Skeletal muscle tissue (tissue), 4 donors: ENCODE data around the gene CELF4. TPM values are rescaled to one million over a fixed set of nuclear protein-coding genes. Genes with fewer than 3 reads are reported as not detected.

Experiments used
- H3K27ac ChIP-seq: one replicate; pipeline ENCODE4 v1.7.0; 2013; ENCODE audit warnings: mild to moderate bottlenecking, low read depth, low read length, inconsistent platforms
- H3K27me3 ChIP-seq, 3 donors: one replicate each; pipeline ENCODE4 v1.7.0; 2013; ENCODE audit warnings: low read length in 3 of 3; ENCODE audit not compliant: control insufficient read depth in 3 of 3, insufficient read depth in 3 of 3
- H3K36me3 ChIP-seq, 3 donors: one replicate each; pipeline ENCODE4 v1.7.0; 2013; ENCODE audit warnings: low read length in 3 of 3; ENCODE audit not compliant: control insufficient read depth in 3 of 3, insufficient read depth in 3 of 3
- H3K4me1 ChIP-seq, 3 donors: one replicate each; pipeline ENCODE4 v1.7.0; 2013; ENCODE audit warnings: low read length in 3 of 3, mild to moderate bottlenecking in 3 of 3; ENCODE audit not compliant: control insufficient read depth in 3 of 3, insufficient read depth in 3 of 3
- H3K4me3 ChIP-seq, 3 donors: one replicate each; pipeline ENCODE4 v1.7.0; 2013; ENCODE audit warnings: low read length in 3 of 3
- H3K9ac ChIP-seq, 3 donors: one replicate each; pipeline ENCODE4 v1.7.0; 2013; ENCODE audit warnings: low read length in 3 of 3, mild to moderate bottlenecking in 3 of 3, moderate library complexity in 2 of 3, low read depth in 1 of 3
- H3K9me3 ChIP-seq, 3 donors: one replicate each; pipeline ENCODE4 v1.7.0; 2013; ENCODE audit warnings: low read length in 3 of 3; ENCODE audit not compliant: control insufficient read depth in 3 of 3
- total RNA-seq: library from RNA; depleted of rRNA; stranded (reverse); fragments of >200 nt; gene quantifications from one replicate; pipeline ENCODE4 v1.2.3, GENCODE V29; 2014
- donor health status: Osteomylitis.

Gene CELF4
- total RNA-seq, 1 donor from 2014 or later: not detected

- Histone ChIP-seq H3K4me3 (no peak overlapping the region), H3K27ac (no peak overlapping the region), H3K36me3 (no peaks in the 10 kb centered on the region), H3K27me3 (peaks cover 0 to 7% (median 2%) of the 10 kb centered on the region in 3 donors), H3K9ac (no peak overlapping the region), H3K4me1 (peaks cover 0 to 4% (median 0%) of the 10 kb centered on the region in 3 donors), H3K9me3 (no peaks in the 10 kb centered on the region)
These were observed 146.3 kb downstream of the CELF4 start for GRCh38 chr18:37419315-37419714.

- H3K27me3 ChIP-seq: no peaks in the 10 kb centered on the region
- H3K4me1 ChIP-seq: no peaks in the 10 kb centered on the region
- no peak overlapping the region for H3K9ac ChIP-seq
- no peaks in the 10 kb centered on the region for H3K36me3 ChIP-seq
- no peak overlapping the region for H3K27ac ChIP-seq
- peaks cover 0 to 2% (median 0%) of the 10 kb centered on the region in 3 donors for H3K9me3 ChIP-seq
- H3K4me3 ChIP-seq: no peak overlapping the region
These were observed 150.8 kb downstream of the CELF4 start for GRCh38 chr18:37414816-37415215.

- H3K36me3 ChIP-seq: no peaks in the 10 kb centered on the region
- no peak overlapping the region for H3K27ac ChIP-seq
- H3K4me1 ChIP-seq: no peaks in the 10 kb centered on the region
- no peak overlapping the region for H3K9ac ChIP-seq
- no peak overlapping the region for H3K4me3 ChIP-seq
- H3K27me3 ChIP-seq: no peaks in the 10 kb centered on the region
- H3K9me3 ChIP-seq: peaks cover 0 to 2% (median 0%) of the 10 kb centered on the region in 3 donors
These were observed 152.8 kb downstream of the CELF4 start for GRCh38 chr18:37412829-37413228.

- Histone ChIP-seq H3K4me1 (no peaks in the 10 kb centered on the region), H3K9me3 (peaks cover 0 to 2% (median 0%) of the 10 kb centered on the region in 3 donors), H3K27me3 (no peaks in the 10 kb centered on the region), H3K27ac (no peak overlapping the region), H3K4me3 (no peak overlapping the region), H3K36me3 (no peaks in the 10 kb centered on the region), H3K9ac (no peak overlapping the region)
These were observed 153.3 kb downstream of the CELF4 start for GRCh38 chr18:37412333-37412732.

- no peak overlapping the region for H3K9ac ChIP-seq
- H3K27ac ChIP-seq: no peak overlapping the region
- no peaks in the 10 kb centered on the region for H3K36me3 ChIP-seq
- peaks cover 0 to 2% (median 0%) of the 10 kb centered on the region in 3 donors for H3K9me3 ChIP-seq
- H3K4me3 ChIP-seq: no peak overlapping the region
- no peaks in the 10 kb centered on the region for H3K27me3 ChIP-seq
- H3K4me1 ChIP-seq: no peaks in the 10 kb centered on the region
These were observed 155.7 kb downstream of the CELF4 start for GRCh38 chr18:37409878-37410277.

- Histone ChIP-seq H3K4me3 (no peak overlapping the region), H3K9ac (no peak overlapping the region)
These were observed 156.8 kb downstream of the CELF4 start for GRCh38 chr18:37408676-37409265.

GRCh38 chr18:37407571-37407970 lies 158.0 kb downstream of the CELF4 start:
- Histone ChIP-seq H3K9me3 (peaks cover 0 to 2% (median 0%) of the 10 kb centered on the region in 3 donors), H3K4me3 (no peak overlapping the region), H3K9ac (no peak overlapping the region), H3K27ac (no peak overlapping the region), H3K36me3 (no peaks in the 10 kb centered on the region), H3K4me1 (peaks cover 6 to 13% (median 13%) of the 10 kb centered on the region in 3 donors), H3K27me3 (no peaks in the 10 kb centered on the region)

More at GRCh38 chr18:37408676-37409265, 156.8 kb downstream of the CELF4 start:
- Histone ChIP-seq H3K36me3 (no peaks in the 10 kb centered on the region), H3K4me1 (peaks cover 0 to under 1% (median under 1%) of the 10 kb centered on the region in 3 donors), H3K27ac (no peak overlapping the region), H3K27me3 (no peaks in the 10 kb centered on the region), H3K9me3 (peaks cover 0 to 2% (median 0%) of the 10 kb centered on the region in 3 donors)

GRCh38 chr18:37405772-37406171 lies 159.8 kb downstream of the CELF4 start:
- Histone ChIP-seq H3K27me3 (no peaks in the 10 kb centered on the region), H3K9ac (no peak overlapping the region), H3K9me3 (no peaks in the 10 kb centered on the region), H3K4me3 (no peak overlapping the region), H3K27ac (no peak overlapping the region), H3K36me3 (no peaks in the 10 kb centered on the region), H3K4me1 (peaks cover 8 to 15% (median 15%) of the 10 kb centered on the region in 3 donors)

GRCh38 chr18:37405229-37405628 lies 160.4 kb downstream of the CELF4 start:
- Histone ChIP-seq H3K27ac (no peak overlapping the region), H3K4me3 (no peak overlapping the region), H3K36me3 (no peaks in the 10 kb centered on the region), H3K9ac (no peak overlapping the region), H3K9me3 (no peaks in the 10 kb centered on the region), H3K27me3 (no peaks in the 10 kb centered on the region), H3K4me1 (peaks cover 8 to 15% (median 15%) of the 10 kb centered on the region in 3 donors)

- H3K27ac ChIP-seq: peak overlapping the region; percentile 37
- H3K36me3 ChIP-seq: no peaks in the 10 kb centered on the region
- no peak overlapping the region for H3K9ac ChIP-seq
- H3K4me3 ChIP-seq: no peak overlapping the region
- no peaks in the 10 kb centered on the region for H3K27me3 ChIP-seq
- H3K4me1 ChIP-seq: peaks cover 8 to 15% (median 15%) of the 10 kb centered on the region in 3 donors
- H3K9me3 ChIP-seq: no peaks in the 10 kb centered on the region
These were observed 161.8 kb downstream of the CELF4 start for GRCh38 chr18:37403788-37404187.
